ENCODE data around the gene ITPR2.
"Not testable (repeated sequence)": the region's sequence is repeated elsewhere in the genome, so short reads cannot be mapped to it uniquely, and the experiment has no call there.

Gene ITPR2

DNA sequence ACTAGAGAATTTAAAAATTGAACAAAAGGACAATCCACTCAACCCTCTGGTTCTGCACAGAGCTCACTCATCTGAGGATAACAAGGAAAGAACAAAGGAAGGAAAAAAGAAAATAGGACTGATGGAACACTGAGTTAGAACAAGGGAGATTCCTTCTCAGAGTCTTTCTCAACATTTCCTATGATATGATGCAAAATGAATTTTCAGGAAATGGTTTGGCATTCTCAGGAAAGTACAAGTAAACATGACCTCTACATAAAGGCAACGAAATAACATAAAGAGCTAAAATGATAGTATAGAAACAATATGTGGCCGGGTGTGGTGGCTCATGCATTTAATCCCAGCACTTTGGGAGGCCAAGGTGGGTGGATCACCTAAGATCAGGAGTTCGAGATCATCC lies 135.8 kb downstream of the ITPR2 start:
- no peak for DNase-seq

GRCh38 chr12:26696613-26697092 lies 136.3 kb downstream of the ITPR2 start:
- no peak for DNase-seq

- DNase-seq = no peak
These were observed 136.9 kb downstream of the ITPR2 start for GRCh38 chr12:26696048-26696612.

- no peak for DNase-seq
These were observed 138.6 kb downstream of the ITPR2 start for GRCh38 chr12:26694402-26694801.

DNA sequence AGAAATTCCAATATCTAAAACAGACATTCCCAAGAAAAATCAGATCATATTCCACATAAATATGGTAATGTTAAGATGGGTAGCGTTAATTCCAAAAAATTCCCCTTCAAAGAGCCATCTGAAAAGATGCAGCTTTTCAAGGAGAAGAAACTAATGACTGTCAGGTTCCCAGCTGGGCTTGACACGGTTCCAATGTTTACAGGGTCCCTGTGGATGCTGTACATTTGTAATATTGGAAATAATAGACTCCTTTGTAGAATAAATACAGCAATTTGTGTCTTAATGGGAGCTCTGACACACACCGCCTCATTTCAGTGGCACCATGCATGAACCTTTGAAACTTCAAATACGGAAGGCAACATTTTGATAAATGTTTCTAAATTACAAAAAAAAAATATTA lies 140.6 kb downstream of the ITPR2 start:
- no peak for DNase-seq

DNA sequence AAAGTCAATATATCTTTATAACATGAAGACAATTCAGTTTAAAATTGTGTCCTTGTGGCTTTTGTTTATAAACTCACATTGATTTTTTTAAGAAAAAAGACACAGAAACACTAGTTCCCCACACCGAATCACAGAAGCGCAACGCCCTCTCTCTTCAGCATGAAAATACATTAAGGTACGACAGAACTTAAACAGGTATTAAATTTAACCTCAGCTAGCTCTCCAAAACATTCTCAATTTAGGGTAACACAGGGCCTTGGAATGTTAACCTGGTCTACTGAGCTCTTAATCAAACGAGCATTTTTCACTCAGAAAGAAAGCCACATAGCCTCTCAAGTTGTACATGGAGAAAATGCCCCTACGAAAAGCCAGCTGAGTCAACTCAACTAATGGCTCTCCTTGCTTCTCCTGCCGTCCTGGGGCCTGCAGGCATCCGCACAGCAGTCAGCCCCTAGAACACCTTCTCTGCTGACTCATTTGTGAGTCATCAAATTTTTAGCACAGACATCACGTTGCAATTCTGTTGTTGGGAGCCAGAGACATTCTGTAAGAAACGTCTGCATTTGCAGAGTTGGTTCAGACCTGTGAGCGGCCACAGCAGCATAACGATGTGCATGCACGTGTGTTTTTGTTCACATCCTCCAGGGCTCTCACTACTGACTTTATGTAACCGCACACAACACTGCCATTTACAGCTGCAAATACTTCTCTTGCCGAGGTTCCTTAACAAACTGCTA lies 141.6 kb downstream of the ITPR2 start:
- no peak for DNase-seq

DNA sequence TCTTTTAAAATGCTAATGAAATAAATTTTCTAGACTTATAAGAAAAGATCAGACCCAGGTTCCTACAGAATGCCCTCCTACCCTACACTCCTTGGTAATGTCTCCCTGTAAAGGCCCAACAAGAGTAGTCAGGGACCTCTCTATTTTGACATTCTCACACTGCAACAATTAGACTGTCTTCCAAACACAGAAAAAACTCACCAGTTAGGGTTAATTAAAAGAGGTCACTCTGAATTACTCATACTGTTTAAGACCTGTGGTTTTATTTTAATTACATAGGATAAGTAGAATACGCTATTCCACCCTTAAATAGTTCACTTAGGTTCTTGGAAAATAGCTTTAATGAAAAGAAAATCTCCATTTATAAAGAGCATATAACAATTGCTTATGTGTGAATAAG lies 142.4 kb downstream of the ITPR2 start:
- no peak for DNase-seq

GRCh38 chr12:26689281-26689841 lies 143.6 kb downstream of the ITPR2 start:
- no peak for DNase-seq

DNA sequence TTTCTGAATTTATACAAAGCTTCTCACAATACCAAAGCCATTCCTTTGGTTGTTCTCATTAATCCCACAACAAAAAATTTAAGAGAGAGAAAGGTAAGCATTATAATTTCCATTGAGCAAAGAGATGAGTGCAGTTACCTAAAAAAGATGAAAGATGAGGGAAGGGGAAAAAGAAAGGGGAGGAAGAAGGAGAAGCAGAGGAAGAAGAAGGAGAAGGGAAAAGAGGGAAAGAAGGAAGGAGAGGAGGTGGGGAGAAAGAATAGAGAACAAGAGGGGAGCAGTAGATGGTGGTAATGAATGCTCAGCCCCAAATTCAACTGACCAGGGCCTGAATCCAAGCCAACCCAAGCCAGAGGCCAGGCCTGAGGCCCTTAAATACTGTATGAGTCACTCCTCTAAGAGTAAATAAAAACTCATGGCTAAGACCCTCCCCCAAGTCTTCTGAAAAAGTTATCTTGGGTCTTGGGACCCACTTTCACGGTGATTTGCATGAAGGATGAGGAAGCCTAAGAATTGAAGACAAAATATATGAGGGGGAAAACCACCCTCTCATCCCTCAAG lies 144.6 kb downstream of the ITPR2 start:
- no peak for DNase-seq

DNA sequence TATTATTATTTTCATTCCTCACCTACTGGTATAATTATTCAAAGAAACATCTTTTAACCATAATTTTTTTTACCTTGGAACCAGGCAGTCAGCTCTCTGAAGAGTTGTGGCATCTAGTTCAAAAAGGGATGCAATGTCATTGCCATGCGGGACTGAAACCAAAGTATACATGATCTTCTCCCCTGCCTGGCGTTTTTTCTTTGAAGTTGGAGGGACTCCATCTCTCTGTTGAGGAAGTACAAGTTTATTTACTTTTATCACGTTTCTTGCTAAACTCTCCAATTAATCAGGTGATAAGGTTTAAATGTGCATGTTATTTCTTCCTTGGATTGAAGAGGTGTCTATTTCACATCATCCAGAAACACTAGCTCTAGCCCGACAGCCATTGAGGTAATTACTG lies 146.6 kb downstream of the ITPR2 start:
- no peak for DNase-seq

- no peak for DNase-seq
These were observed 148.9 kb downstream of the ITPR2 start for GRCh38 chr12:26684101-26684500.

GRCh38 chr12:26683443-26683842 lies 149.6 kb downstream of the ITPR2 start:
- DNase-seq = no peak

GRCh38 chr12:26680727-26681455 lies 152.1 kb downstream of the ITPR2 start:
- DNase-seq = no peak

DNA sequence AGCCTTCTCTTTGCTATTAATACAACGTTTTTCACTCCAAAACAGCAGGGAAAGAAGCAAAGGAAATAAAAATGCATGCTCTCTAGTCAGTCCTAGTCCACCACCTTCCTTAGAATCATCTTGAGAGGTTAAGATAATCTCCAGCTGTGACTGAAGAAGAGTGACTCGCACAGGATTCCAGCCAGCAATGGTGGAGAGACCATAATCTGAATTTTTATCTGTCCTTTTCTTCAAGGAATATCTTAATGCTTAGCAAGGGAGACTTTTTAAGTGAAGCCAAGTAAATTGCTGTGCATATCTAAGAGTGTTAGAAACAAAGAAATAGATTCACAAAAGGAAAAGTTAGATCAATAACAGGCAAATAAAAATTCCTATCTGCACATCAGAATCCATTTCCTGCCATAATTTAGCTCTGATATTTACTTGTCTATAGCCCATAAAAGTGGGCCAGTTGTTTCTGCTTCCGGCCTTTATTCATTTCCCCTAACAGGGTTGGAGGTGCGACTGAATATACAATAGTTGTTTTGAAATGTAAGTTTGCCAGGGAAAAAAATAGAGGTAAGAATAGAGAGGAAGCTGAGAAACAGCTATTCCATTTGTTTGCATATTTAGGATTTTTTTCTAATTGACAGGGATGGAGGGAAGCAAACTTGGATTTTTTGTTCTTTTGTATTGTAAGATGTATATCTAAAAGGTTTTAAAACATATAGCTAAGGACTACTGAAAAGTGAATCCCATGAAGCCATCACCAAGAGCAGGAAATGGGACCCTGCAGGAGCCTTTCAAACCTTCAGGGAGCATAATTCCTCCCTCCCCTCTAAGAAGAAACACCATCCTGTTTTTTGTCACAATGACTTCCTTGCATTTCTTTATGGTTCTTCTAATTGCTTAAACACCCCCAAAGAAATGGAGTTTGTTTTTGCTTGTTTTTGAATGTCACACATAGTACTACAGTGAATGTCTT lies 154.0 kb downstream of the ITPR2 start:
- no peak for DNase-seq

GRCh38 chr12:26671487-26671886 lies 161.5 kb downstream of the ITPR2 start:
- not testable (repeated sequence) for DNase-seq

DNA sequence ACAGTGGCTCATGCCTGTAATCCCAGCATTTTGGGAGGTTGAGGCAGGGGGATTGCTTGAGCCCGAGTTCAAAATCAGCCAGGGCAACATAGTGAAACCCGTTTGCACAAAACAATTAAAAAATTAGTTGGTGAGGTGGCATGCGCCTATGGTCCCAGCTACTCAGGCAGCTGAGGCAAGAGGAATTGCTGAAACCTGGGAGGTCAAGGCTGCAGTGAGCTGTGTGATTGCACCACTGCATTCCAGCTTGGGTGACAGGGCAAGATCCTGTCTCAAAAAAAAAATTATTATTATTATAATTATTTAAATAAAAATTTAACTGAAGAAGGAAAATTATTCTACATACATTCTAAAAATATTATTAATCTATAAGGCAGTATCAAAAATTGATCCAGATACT lies 164.1 kb downstream of the ITPR2 start:
- no peak for DNase-seq

GRCh38 chr12:26668230-26668629 lies 164.8 kb downstream of the ITPR2 start:
- DNase-seq = no peak

- no peak for DNase-seq
These were observed 166.7 kb downstream of the ITPR2 start for GRCh38 chr12:26666286-26666685.

DNA sequence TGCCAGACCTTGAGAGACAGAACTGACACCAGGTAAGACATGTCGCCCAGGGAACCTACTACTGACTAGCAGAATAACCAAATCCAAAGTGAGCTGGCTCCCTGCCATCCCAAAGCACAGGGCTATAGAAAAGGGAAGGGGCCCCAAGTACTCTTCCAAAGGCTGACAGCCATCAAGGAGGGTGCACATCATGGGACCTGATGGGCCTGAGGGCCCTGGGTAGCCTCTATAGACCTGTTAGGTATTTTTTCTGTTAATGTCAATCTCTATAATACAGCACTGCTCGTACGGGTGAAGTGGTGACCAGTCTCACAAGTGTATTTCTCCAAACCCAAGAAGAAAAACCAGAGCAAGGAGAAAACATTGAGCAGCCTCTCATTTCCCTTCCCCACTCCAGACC lies 171.6 kb downstream of the ITPR2 start:
- no peak for DNase-seq

DNA sequence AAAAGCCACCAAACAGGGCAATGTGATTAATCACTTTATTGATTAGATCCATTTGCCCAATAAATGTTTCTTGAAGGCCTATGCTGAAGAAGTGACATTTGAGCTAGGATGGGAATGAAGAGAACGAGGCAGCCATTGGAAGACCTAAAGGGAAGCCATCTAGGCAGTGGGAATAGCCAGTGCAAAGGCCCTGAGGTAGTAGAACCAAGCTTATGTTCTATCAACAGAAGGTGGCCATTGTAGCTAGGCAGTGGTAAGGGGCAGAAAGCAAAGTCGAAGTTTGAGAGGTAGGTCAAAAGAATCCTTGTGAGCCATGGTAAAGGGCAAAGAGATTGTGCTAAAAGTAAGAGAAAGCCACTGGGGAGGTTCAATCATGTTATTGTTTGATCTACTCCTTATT lies 173.1 kb downstream of the ITPR2 start:
- no peak for DNase-seq

DNA sequence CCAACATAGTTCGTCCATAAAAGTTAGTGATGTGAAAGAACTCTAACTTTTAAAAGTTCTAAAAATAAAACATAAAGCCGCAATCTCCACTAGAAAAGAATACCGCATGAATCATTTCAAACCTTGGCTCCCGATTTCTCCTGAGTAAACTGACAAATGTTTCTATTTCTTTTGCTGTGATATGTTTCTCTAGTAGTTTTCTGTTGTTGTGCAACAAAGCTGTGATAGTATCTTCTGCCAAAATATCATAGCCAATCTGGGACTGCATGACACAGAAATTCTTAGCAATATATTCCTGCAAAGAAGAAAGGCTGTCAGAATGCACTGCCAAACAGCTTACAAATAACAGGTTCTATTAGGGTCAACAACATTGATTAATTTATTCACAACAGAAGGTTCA lies 174.0 kb downstream of the ITPR2 start:
- DNase-seq = no peak

- no peak for DNase-seq
These were observed 178.4 kb downstream of the ITPR2 start for GRCh38 chr12:26654623-26655022.

Measured in cerebellar nuclear complex (tissue), 1 donor.